Kidney (tissue), 22 donors: ENCODE measurements around the gene PEA15. TPM values are rescaled to one million over a fixed set of nuclear protein-coding genes. Genes with fewer than 3 reads are reported as not detected.

ENCODE experiments used
- DNase-seq, 5 donors: peaks; one replicate each; pipeline ENCODE4 v3.0.0-alpha.2; 2013 to 2020
- FAIRE-seq: peaks from 2 replicates; lab custom pipeline; 2012; peaks lifted over from hg19 to GRCh38; lab: Jason Lieb, UNC
- H3K27ac ChIP-seq, 2 donors: one replicate each; pipeline ENCODE4 v1.7.0; 2013; ENCODE audit warnings: low read depth in 2 of 2, low read length in 2 of 2, inconsistent platforms in 1 of 2
- H3K27me3 ChIP-seq: one replicate; pipeline ENCODE4 v1.7.1; 2013; ENCODE audit warnings: low read length, inconsistent platforms; ENCODE audit not compliant: control insufficient read depth, insufficient read depth
- H3K36me3 ChIP-seq, 3 donors: one replicate each; pipeline versions ENCODE4 v1.7.0 to v1.7.1; 2013; ENCODE audit warnings: low read length in 3 of 3, control low read depth in 1 of 3, inconsistent platforms in 1 of 3; ENCODE audit not compliant: insufficient read depth in 3 of 3, control insufficient read depth in 2 of 3
- H3K4me1 ChIP-seq, 3 donors: one replicate each; pipeline versions ENCODE4 v1.7.0 to v1.7.1; 2013; ENCODE audit warnings: low read length in 3 of 3, inconsistent platforms in 1 of 3, low read depth in 1 of 3; ENCODE audit not compliant: control insufficient read depth in 2 of 3, insufficient read depth in 2 of 3
- H3K4me3 ChIP-seq, 3 donors: one replicate each; pipeline versions ENCODE4 v1.7.0 to v1.8.1; 2013; ENCODE audit warnings: low read length in 3 of 3, control low read depth in 1 of 3, inconsistent platforms in 1 of 3
- H3K9ac ChIP-seq, 3 donors: one replicate each; pipeline versions ENCODE4 v1.7.0 to v1.7.1; 2013; ENCODE audit warnings: low read length in 3 of 3, control low read depth in 1 of 3, inconsistent platforms in 1 of 3
- H3K9me3 ChIP-seq, 3 donors: one replicate each; pipeline versions ENCODE4 v1.7.0 to v1.7.1; 2013; ENCODE audit warnings: low read length in 3 of 3, control low read depth in 1 of 3, inconsistent platforms in 1 of 3; ENCODE audit not compliant: control insufficient read depth in 2 of 3, insufficient read depth in 1 of 3
- CTCF ChIP-seq: IDR thresholded peaks from 3 replicates; pipeline ENCODE4 v1.5.1; 2012; ENCODE audit warnings: mild to moderate bottlenecking, moderate library complexity, borderline replicate concordance; ENCODE audit not compliant: insufficient read depth; ENCODE audit errors: extremely low read depth
- intact Hi-C: fragments of 100-400 bp; cut with DNase I; formaldehyde crosslinking; loops from one replicate; pipeline ENCODE4 v1.11.1; 2022
- long read RNA-seq, 10 donors: library from polyadenylated mRNA in 1 of 10; unstranded in 1 of 10; transcript quantifications; one replicate each; pipeline ENCODE4 v2.0.0 and lab custom pipeline, GENCODE V29; 2021 to 2026
- polyA plus RNA-seq: library from polyadenylated mRNA; stranded (reverse); fragments of 350-450 nt; fragmentation: Illumina TruSeq; extraction: RNeasy Lipid Tissue Mini Kit (QIAGEN cat#74804); gene quantifications from one replicate; pipeline ENCODE4 v1.2.3, GENCODE V29; 2014; ENCODE audit warnings: low read depth, low replicate concordance; ENCODE audit not compliant: insufficient read depth
- total RNA-seq: library from RNA; stranded (reverse); fragmentation: NEBNext Ultra II Directional; extraction: Animal tissue kit (Norgen Biotek cat#: 25700); gene quantifications from one replicate; pipeline ENCODE4 v1.2.1, GENCODE V29; 2021
- donor health status: control.
- donor health status: control.
- donor health status: control.
- donor health status: control.
- donor health status: control.
- donor health status: DM: yes; HTN: yes; CAD: no.
- donor health status: Normal renal cell carcinoma (clear cell type).

Gene PEA15
- 112 TPM for total RNA-seq
- polyA plus RNA-seq, result 143 TPM
- long read RNA-seq, donor 1, transcript PEA15-201 (4 exons, 2,471 nt), result major isoform, 34 of 70 reads
- long read RNA-seq, donor 1, partial matches to known transcripts, result 35 of 70 reads
- long read RNA-seq, donor 1, other reads (novel, unspliced or antisense), result 0 of 70 reads
- long read RNA-seq, donor 2, transcript PEA15-201 (4 exons, 2,471 nt), result major isoform, 32 of 46 reads
- long read RNA-seq, donor 2, partial matches to known transcripts, result 14 of 46 reads
- long read RNA-seq, donor 2, other reads (novel, unspliced or antisense), result 0 of 46 reads
- long read RNA-seq, donor 3, transcript PEA15-201 (4 exons, 2,471 nt), result major isoform, 23 of 143 reads
- long read RNA-seq, donor 3, partial matches to known transcripts, result 82 of 143 reads
- long read RNA-seq, donor 3, other reads (novel, unspliced or antisense), result 37 of 143 reads
- long read RNA-seq, donor 4, transcript PEA15-201 (4 exons, 2,471 nt), result major isoform, 31 of 68 reads
- long read RNA-seq, donor 4, partial matches to known transcripts, result 37 of 68 reads
- long read RNA-seq, donor 4, other reads (novel, unspliced or antisense), result 0 of 68 reads
- long read RNA-seq, donor 5, transcript PEA15-201 (4 exons, 2,471 nt), result major isoform, 6 of 13 reads
- long read RNA-seq, donor 5, partial matches to known transcripts, result 7 of 13 reads
- long read RNA-seq, donor 5, other reads (novel, unspliced or antisense), result 0 of 13 reads
- long read RNA-seq, donor 6, transcript PEA15-201 (4 exons, 2,471 nt), result major isoform, 8 of 48 reads
- long read RNA-seq, donor 6, partial matches to known transcripts, result 40 of 48 reads
- long read RNA-seq, donor 6, other reads (novel, unspliced or antisense), result 0 of 48 reads
- long read RNA-seq, donor 7, transcript PEA15-201 (4 exons, 2,471 nt), result major isoform, 23 of 65 reads
- long read RNA-seq, donor 7, partial matches to known transcripts, result 34 of 65 reads
- long read RNA-seq, donor 7, other reads (novel, unspliced or antisense), result 6 of 65 reads
- long read RNA-seq, donor 8, transcript PEA15-201 (4 exons, 2,471 nt), result major isoform, 31 of 100 reads
- long read RNA-seq, donor 8, partial matches to known transcripts, result 66 of 100 reads
- long read RNA-seq, donor 8, other reads (novel, unspliced or antisense), result 0 of 100 reads
- long read RNA-seq, donor 9, transcript PEA15-201 (4 exons, 2,471 nt), result major isoform, 19 of 50 reads
- long read RNA-seq, donor 9, partial matches to known transcripts, result 31 of 50 reads
- long read RNA-seq, donor 9, other reads (novel, unspliced or antisense), result 0 of 50 reads
- long read RNA-seq, donor 10, transcript PEA15-201 (4 exons, 2,471 nt), result major isoform, 22 of 114 reads
- long read RNA-seq, donor 10, partial matches to known transcripts, result 62 of 114 reads
- long read RNA-seq, donor 10, other reads (novel, unspliced or antisense), result 29 of 114 reads

GRCh38 chr1:160205242-160206035, at the start of gene PEA15:
PEA15 (plus strand) TSS chr1:160205384; CDS start chr1:160211545, 6,161 bp downstream.
- Histone ChIP-seq H3K9ac (peak within 1 kb of the TSS; percentile 66 to 91 (median 78)), H3K4me1 (peaks cover 0 to 15% (median 0%) of the 10 kb centered on the region in 3 donors), H3K9me3 (no peaks in the 10 kb centered on the region), H3K27me3 (no peaks in the 10 kb centered on the region), H3K27ac (peak within 1 kb of the TSS; percentile 81 to 82), H3K4me3 (peak within 1 kb of the TSS; percentile 68 to 82 (median 79)), H3K36me3 (peaks cover 0 to 3% (median 2%) of the 10 kb centered on the region in 3 donors)
- DNase-seq (peak; percentile 77 to 92 (median 90)), FAIRE-seq (no peak)
- intact Hi-C loops, result no loop called here
- no peak for TF ChIP-seq CTCF

GRCh38 chr1:160156361-160156760, 48.8 kb upstream of the PEA15 start:
- DNase-seq (no peak), FAIRE-seq (no peak)
- H3K4me1 ChIP-seq, result no peaks in the 10 kb centered on the region
- no peak overlapping the region for H3K27ac ChIP-seq
- H3K9me3 ChIP-seq, result no peaks in the 10 kb centered on the region
- intact Hi-C loops, result no loop called here
- H3K4me3 ChIP-seq, result no peak overlapping the region
- H3K27me3 ChIP-seq, result no peaks in the 10 kb centered on the region
- no peaks in the 10 kb centered on the region for H3K36me3 ChIP-seq
- no peak overlapping the region for H3K9ac ChIP-seq
- no peak for TF ChIP-seq CTCF

GRCh38 chr1:160157174-160157573, 48.0 kb upstream of the PEA15 start:
- FAIRE-seq, result no peak
- no peak overlapping the region for H3K9ac ChIP-seq

More at GRCh38 chr1:160157174-160157573, 48.0 kb upstream of the PEA15 start:
- intact Hi-C loops, result no loop called here
- Histone ChIP-seq H3K27me3 (no peaks in the 10 kb centered on the region), H3K4me3 (no peak overlapping the region), H3K36me3 (no peaks in the 10 kb centered on the region), H3K9me3 (no peaks in the 10 kb centered on the region), H3K27ac (no peak overlapping the region), H3K4me1 (no peaks in the 10 kb centered on the region)
- DNase-seq, result no peak
- no peak for TF ChIP-seq CTCF
